ENCODE measurements around the gene LTBP3.

Gene LTBP3

DNA sequence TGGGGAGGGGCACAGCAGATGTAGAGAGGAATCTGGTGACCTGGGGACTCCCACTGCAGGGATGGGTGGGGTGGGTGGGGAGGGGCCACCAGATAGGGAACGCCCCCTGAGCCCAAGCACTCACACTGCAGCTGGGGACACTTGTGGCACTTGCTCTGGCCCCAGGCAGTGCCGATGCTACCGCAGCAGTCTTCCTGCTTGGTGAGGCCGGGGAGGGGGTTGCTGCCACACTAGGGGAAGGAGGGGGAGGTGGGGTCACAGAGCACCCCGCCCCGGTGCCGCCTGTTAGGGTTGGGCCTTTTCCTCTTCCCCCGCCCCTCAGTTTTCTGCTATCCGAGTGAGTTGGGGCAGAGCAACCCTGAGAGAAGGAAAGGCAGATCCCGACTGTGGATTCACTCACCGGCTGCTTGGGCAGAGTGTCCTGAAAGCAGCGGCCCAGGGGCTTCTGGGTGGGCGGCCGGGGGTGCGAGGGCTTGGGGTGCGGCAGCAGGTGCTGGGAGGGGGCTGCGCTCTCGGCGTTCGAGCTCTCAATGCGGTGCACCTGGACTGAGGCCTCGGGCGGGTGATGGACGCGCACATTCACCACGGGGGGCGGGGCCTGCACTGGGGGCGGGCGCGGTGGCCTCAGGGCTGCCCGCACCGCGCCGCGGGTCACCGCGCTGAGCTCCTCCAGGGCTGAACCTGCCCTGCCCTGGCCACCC, 4.7 kb downstream of the LTBP3 start:
- no peak for DNase-seq

DNA sequence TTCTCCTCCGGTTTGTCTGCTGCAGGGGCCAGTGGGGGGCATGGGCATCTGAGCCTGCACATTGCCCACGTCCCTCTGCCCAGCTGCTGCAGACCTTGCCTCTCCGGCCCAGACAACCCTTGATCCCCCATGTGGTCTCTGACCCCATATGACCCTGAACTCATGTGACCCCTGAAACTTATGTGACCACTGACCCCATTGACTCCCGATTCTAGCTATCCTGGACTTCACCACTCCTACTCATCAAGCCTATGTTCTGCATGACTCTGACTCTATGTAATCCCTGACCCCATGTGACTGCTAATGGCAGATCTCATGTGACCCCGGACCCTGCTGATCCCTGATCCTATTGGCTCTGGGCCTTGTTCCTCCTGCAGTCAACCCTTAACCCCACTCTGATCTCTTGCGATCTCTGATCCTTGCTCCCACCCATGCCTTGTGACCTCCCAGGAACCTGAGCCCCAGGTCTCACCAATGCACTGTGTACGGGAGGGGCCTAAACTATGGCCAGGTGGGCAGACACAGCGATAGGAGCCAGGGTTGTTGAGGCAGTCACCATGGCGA, 5.7 kb downstream of the LTBP3 start:
- no peak for DNase-seq

DNA sequence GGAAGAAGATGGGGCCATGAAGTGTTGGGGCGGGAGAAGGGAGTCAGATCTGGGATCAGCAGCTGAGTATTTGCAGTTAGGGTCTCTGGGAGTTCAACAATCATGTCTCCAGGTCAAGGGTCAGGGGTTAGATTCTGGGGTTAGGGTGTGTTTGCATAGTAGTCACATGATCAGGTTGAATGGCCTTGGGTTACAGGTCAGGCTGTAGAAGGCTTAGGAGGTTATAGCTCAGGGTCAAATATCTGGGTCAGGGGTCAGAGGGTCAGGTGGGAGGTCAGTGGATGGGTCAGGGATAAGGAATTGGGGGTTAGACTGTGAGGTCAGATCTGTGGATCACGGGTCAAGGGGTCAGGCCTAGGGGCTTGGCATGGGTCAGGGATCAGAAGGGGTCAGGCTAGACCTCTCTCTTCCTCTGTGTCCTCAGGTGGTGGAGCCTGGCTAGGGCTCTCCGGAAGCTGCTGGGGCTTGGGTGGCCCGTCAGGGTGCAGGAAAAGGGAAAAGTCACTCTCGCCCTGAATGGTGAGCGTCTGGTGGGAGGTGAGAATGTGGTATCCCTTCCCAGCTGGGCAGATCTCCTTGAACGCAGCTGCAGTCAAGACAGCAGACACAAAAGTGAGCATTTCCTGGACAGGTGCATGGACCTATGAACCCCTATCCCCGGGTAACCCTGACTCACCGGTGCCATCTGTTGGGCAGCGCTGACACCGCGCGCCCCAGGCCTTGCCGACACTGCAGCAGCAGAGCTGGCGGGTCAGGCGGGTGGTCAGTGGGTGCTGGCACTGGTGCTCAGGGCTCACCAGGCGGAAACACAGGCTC, 6.4 kb downstream of the LTBP3 start:
- peak; percentile 25 to 28 for DNase-seq

DNA sequence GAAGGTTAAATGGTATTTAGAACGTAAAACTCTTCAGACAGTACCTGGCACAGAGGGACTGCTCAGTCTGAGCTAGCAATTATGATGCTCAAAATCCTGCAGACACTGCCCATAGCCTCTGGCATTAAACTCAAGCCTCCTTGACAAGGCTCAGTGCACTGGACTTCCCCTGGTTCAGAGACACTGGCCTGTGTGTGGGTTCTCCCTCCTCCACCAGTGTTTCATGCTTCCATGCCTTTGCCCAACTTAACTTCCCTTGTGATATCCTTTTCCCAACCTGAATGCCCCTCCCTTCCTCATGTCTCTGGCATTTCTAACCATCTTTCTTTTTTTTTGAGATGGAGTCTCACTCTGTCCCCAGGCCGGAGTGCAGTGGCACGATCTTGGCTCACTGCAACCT, 9.1 kb downstream of the LTBP3 start:
- no peak for DNase-seq

DNA sequence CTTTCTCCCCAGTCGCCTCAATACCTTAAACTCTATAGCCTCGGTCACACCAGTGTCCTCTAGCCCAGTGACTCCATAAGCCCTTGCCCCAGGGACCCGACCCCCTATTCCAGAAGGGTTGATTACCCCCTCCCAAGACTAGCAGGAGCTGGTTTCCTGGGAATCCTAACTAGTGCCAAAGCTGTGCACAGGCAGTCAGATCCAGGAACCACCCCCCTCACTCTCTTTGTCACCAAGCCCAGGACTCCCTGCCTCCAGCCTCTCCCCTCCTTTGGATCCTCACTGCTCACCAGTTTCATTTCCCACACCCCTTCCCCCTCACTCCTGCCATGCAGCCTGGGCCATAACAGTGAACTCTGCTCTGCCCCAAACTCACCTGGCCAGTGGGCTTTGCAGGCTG, 9.8 kb downstream of the LTBP3 start:
- no peak for DNase-seq

DNA sequence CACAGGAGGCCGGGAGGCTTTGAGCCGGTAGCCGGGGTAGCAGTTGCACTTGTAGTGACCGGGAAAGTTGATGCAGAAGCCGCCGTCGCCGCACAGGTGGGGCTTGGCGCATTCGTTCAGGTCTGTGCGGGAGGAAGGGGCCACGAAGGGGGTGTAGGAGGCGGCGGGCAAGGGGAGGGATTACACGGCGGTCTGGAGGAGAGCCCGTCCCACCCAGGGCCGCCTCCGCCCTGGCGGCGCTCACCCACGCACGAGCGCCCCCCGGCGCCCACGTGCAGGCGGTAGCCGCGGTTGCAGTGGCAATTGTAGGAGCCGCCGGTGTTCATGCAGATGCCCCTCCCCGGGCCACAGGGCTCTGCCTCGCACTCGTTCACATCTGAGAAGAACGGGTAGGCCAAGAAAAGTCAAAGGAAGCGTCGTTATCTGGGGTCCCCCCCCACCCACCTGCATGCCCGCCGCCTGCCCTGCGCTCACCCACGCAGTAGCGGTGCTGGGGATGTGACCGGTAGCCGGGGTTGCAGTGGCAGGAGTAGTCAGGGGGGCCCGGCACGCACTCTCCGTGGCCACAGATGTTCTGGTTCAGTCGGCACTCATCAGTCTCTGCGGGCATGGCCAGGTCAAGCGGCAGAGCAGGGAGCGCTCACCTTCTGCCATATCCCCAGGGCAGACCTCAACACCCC, 10.6 kb downstream of the LTBP3 start:
- DNase-seq = no peak

DNA sequence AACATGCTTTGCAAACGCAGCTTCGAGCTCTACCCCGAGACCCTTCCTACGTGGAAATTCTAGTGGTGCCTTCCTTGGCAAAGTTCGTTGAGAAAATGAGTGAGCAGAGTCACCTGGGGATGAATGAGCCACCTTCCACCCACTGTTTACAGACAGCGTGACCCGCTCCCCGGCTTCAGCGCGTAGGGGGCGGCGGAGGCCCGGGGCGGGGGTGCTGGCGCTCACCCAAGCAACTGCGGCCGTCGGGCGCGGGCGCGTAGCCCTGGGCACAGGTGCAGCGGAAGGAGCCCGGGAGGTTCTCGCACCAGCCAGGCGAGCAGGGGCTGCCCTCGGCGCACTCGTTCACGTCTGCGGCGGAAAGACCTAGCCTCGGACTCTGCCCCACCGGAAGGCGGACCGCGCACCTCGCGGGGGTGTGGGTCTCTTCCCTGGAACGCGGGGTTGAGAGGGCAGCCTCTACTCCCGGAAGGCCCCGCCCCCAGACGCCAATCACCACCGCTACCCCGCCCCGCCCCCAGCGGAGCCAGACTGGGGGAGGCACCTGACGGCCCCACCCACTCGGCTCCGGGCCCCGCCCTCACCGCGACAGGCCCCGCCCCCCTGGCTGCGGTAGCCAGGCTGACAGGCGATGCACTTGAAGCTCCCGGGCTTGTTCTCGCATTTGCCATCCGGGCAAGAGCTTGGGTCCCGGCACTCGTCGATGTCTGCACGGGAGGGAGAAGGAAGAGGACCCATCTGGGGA, 11.8 kb downstream of the LTBP3 start:
- DNase-seq = peak; percentile 78 to 79

DNA sequence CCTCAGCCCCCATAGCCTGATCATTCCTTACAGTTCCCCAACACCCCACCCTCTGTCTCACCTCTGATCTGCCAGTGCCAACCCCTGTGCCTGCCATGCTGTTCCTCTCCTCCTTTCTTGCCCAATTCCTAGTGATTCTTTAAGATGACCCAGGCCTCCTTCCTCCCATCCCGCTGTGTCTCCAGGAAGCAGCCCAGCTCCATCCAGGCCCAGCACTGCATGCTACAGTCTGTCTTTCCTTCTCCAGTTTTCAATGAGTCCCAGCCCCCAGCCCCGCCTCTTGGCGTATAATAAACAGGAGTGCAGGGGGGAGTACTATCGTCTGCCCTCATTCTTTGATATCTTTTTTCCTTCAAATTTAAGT, 12.3 kb downstream of the LTBP3 start:
- DNase-seq = no peak

DNA sequence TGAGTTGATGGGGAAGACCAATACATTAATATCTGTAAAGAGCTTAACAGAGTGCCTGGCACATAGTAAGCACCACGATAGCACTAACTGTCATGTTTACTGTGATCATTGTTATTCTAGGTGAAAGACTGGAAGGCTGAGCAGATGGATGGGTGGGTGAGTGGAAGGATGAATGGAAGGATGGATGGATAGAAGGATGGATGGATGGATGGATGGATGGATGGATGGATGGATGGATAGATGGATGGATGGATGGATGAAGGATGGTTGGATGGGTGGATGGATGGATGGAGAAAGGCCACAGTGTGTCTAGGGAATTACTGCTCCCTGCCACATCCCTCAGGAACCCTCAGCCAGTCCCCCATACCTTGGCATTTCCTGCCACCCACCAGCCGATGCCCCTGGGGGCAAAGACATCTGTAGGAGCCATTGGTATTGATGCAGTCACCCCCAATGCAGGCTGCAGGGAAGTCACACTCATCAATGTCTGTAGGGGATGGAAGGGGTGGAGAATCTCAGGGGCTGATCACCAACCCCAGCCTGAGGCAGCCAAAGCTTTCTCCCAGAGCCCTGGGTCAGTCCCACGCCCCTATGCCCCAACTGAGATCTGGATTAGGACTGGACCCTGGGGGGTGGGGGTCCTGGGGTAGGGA, 15.3 kb downstream of the LTBP3 start:
- DNase-seq = no peak

DNA sequence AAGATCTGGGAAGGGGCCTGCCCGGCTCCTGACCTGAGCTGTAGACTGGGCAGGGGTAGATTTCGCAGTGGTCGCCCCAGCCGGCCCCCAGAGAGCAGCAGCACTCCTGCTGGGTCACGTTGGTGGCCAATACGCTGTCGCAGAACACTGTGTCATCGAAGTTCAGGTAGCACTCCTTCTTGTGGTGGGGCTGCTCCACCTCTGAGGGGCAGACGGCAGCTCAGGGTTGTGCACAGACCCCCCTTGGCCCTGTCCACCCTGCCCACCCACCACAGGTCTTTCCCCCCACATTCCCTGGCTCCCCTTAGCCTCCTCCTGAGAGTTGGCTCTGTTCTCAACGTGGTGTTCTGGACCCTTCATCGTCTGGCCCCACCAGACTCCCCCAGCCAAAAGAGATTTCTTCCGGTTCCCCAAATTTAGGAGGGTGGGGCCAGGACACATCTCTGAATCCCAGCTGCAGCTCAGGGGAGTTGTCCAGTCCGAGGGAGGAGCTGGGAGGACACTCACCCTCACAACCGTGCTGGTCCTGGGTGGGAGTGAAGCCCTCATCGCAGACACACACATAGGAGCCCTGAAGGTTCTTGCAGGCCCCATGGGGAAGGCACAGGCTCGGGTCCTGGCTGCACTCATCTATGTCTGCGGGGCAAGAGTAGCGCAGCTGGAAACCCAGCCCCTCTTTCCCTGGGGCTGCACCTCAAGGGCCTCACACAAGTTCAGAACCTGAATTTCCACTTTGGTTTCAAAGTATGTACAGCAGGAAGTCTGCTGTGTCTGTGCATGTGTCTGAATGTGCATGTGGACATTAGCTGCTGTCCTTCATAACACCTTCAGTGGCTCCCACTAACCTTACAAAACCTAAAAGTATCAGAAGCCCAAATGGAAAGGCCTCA, 16.8 kb downstream of the LTBP3 start:
- no peak for DNase-seq

DNA sequence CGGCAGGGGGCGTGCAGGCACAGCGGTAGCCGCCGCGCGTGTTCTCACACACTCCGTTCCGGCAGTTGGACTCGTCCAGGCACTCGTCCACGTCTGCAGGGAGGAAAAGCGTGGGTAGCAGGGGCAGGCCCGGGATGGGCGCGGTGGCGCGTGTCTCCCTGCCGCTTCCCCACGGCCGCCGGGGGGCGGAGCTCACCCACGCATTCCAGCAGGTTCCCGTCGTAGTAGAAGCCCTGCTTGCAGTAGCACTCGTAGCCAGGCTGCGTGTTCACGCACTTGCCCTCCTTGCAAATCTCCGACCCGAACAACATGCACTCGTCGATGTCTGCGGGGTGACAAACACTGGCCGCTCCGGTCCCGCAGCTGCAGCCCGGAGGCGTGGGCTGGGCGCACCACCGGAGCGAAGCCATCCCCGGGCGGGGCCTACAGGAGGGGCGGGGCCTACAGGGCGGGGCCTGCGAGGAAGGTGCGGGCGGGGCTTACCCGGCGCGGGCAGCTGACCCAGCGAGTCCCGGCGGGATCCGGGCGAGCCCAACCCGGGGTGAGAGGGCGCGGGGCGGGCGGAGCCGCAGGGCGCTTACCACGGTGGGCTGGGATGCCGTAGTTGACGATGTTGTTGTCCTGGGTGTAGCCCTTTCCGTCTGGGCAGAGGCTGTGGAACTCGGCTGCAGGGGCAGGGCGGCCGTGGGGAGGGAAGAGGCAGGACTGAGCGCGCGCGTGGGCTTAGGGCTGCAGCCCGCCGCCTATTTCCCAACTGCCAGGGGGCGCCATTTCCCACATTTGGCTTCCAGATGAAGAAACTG, 17.7 kb downstream of the LTBP3 start:
- DNase-seq = peak; percentile 67 to 70

DNA sequence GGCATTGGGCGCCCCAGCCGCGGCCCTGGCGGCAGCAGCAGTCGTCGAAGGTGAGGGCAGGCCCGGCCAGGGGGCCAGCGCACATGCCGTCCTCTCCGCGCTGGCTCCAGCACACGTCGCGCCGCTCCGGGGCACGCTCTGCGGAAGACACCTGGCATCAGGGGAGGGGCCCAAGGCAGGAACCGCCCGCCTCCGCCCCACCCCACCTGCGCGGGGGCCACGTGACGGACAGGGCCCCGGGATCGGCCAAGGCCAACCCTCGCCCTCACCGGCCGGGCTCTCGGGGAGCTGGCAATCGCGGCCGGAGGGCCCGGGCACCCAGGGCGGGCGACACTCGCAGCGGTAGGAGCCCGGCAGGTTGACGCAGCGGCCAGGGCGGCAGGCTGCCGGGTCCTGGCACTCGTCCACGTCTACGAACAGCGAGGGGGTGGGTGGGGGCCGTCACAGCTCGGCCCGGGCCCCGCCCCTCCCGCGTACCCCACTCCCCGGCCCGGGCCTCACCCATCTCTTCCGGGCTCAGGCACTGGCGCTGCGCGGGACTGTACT, 18.3 kb downstream of the LTBP3 start:
- no peak for DNase-seq

DNA sequence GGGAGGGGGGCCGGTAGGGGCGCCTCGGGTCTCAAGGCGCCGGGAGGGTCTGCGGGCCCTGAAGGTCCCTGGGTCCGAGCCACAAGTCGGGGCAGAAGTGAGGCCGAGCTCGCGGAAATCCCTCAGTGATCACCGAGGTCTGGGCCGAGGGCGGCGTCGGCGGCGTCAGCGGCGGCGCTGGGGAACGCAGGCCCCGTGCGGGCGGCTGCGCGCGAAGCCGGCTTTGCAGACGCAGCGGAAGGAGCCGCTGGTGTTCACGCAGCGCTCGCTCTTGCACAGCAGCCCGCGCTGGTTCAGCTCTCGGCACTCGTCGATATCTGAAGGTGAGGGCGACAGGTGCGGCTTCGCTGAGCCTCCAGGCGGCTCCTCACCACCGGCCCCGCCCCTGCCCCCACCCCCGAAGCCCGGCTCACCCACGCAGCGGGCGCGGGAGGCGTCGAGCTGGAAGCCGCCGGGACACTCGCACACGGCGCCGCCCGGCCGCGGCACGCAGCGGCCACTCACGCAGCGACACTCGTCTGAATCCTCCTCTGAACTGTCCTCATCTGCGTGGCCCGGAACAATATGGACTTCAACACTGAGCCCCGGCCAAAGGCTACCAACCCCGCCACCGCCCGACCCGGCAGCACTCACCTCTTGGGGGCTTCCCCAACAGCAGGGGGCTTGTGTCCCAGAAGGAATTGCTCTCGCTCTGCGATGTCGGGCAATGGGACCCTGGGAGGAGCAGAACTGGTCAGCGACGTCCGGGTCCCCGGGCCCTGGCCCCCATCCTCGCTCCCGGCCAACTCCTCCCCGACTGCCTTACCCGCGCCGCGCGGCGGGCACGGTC, 19.0 kb downstream of the LTBP3 start:
- DNase-seq = no peak

DNA sequence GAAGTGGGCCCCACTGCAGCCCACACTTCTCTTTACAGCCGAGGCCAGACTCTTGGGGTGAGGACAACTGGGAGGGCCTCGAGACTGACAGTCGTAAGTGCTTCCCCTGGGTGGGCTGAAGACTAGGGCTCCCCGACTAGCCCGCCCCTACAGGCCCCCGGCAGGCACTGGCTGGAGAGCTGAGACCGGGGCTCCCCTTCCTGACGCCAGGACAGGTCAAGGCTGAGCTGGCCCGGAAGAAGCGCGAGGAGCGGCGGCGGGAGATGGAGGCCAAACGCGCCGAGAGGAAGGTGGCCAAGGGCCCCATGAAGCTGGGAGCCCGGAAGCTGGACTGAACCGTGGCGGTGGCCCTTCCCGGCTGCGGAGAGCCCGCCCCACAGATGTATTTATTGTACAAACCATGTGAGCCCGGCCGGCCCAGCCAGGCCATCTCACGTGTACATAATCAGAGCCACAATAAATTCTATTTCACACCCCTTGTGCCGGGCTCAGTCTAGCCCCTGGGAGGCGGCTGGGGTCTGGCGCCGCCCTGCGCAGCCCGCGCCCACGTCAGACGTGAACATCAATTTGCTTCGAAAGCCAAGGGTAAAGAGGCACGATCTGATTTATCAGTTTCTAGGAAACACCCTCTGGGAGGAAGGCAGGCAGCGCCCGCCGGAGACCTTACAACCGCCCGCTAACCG, 19.8 kb downstream of the LTBP3 start:
- DNase-seq = no peak

DNA sequence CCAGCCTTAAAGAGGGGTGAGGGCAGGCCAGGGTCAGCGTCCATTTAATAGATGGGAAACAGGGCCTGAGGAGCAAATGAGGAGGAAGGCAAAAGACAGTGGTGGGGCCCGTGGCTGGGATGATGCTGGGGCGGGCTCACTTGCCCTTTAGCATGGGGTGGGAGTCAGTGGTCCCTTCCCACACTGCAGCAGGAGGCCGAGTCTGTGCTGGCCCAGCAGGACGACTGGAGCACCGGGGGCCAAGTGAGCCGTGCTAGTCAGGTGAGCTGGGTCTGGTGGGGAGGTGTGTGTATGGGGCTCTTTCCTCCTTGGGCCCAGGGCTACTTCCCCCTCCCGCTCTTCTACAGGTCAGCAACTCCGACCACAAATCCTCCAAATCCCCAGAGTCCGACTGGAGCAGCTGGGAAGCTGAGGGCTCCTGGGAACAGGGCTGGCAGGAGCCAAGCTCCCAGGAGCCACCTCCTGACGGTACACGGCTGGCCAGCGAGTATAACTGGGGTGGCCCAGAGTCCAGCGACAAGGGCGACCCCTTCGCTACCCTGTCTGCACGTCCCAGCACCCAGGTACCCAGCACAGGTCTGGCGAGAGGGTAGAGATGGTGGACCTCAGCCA, 20.4 kb downstream of the LTBP3 start:
- no peak for DNase-seq

DNA sequence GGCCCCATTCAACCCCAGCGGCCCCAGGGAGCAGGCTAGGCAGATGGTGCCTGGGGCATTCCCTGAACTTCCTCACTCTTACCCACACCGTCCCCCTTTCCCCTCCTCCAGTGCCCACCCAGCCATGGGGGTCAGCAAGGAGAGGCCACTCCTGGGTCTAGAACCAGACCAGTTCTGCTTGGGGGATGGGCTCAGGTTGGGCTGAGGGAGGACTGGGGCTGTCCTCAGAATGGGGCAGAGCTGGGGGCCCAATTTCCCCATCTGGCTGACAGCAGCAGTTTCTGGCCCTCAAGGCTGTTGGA, 20.9 kb downstream of the LTBP3 start:
- no peak for DNase-seq

DNA sequence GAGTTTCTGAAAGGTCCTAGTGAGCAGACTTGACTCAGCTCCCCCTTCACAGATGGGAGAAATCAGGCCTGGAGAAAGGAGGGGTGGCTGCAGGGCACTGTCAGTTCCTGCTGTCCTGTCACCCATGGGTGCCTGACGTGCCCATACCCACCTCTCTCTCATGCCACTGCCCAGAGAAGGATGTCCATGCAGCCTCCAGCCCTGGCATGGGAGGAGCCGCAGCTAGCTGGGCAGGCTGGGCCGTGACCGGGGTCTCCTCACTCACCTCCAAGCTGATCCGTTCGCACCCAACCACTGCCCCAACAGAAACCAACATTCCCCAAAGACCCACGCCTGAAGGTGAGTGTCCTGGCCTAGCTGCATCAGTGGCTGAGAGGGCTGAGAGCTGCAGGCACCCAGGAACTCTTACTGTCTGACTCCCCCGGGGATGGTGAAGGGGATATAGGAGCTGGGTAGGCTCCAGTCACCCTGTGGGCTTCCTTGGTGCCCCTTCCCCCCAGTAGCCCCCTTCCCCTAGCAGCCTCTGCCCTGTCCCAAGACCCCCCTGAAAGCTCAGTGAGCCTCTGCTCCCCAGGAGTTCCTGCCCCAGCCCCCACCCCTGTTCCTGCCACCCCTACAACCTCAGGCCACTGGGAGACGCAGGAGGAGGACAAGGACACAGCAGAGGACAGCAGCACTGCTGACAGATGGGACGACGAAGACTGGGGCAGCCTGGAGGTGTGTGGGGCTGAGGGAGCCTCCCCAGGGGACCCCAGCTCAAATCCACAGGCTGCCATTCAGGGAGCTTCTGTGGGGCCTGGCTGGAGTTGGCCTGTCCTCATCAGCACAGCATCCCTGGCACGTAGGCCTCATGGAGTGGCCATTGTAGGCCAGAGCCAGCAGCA, 21.5 kb downstream of the LTBP3 start:
- DNase-seq = no peak

All from NCI-H1930 (cell line).